ACHN (cell line): ENCODE results near the gene PSTK.
A peak's percentile ranks its signal among the peaks of the same experiment; 100 is the strongest.

Experiments used
- DNase-seq: peaks from one replicate; pipeline ENCODE4 v3.0.0-alpha.2; 2015
- in situ Hi-C: cut with HindIII; loops from 2 replicates; pipeline ENCODE4 v1.10.0; 2017; ENCODE audit warnings: low sequenced_read_pairs, low pct_ligation_motif_present, low pct_unique_long_range_greater_than_20kb

PSTK gene

DNA sequence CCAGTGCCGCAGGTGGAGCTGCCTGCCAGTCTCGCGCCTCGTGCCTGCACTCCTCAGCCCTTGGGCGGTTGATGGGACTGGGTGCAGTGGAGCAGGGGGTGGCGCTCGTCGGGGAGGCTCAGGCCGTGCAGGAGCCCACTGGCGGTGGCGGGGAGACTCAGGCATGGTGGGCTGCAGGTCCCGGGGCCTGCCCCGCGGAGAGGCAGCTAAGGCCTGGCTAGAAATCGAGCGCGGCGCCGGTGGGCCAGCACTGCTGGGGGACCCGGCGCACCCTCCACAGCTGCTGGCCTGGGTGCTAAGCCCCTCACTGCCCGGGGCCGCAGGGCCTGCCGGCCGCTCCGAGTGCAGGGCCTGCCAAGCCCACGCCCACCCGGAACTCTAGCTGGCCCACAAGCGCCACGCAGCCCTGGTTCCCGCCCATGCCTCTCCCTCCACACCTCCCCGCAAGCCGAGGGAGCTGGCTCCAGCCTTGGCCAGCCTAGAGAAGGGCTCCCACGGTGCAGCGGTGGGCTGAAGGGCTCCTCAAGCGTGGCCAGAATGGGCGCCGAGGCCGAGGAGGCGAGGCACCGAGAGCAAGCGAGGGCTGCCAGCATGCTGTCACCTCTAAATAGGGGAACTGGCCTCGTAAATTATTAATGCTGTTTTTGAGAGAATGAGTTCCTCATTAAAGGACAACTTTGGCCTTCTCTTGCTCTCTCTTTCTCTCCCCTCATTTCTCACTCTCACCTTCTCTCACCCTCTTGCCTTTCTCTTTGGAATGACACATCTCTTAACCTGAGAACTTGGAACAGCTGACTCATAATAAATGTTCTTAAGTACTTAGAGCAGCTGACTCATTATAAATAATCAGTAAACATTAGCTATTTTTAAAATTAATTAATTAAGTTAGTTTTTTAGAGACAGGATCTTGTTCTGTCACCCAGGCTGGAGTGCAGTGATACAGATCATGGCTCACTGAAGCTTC lies 33.5 kb downstream of the PSTK start:
- no peak for DNase-seq
- in situ Hi-C loops = no loop called here

DNA sequence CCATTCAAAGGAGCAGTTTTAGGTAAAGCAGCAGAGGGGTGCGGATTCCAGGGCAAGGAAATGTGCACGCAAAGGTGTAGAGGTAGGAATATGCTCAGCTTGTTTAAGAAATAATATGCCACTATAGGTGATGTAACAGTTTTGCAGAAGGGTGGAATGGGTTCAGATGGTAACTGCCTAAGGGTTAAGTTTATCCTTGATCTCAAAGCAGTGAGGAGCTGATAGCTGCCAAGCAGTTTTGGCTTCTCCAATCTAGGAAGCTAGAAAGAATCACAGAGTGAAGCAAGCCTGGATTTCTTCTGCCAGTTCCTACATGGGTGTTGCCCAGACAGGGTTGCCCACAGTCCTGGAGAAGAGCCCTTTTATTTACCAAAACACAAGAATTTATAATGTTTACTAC lies 34.6 kb downstream of the PSTK start:
- in situ Hi-C loops = no loop called here
- DNase-seq = no peak

DNA sequence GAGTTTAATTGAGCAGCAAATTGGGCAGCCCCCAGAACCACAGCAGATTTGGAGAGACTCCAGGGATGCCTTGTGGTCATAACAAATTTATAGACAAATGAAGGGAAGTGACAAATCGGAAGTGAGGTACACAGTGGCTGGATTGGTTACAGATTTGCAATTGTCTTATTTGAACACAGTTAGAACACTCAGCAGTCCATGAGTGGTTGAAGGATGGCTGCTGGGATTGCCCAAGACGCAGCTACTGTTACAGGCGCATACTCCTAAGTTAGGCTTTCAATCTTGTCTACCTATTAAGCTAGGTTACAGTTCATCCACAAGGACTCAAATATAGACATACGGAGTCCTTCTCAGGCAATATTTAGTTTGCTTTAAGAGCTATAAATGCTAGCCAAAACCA lies 36.0 kb downstream of the PSTK start:
- no peak for DNase-seq
- in situ Hi-C loops = no loop called here

DNA sequence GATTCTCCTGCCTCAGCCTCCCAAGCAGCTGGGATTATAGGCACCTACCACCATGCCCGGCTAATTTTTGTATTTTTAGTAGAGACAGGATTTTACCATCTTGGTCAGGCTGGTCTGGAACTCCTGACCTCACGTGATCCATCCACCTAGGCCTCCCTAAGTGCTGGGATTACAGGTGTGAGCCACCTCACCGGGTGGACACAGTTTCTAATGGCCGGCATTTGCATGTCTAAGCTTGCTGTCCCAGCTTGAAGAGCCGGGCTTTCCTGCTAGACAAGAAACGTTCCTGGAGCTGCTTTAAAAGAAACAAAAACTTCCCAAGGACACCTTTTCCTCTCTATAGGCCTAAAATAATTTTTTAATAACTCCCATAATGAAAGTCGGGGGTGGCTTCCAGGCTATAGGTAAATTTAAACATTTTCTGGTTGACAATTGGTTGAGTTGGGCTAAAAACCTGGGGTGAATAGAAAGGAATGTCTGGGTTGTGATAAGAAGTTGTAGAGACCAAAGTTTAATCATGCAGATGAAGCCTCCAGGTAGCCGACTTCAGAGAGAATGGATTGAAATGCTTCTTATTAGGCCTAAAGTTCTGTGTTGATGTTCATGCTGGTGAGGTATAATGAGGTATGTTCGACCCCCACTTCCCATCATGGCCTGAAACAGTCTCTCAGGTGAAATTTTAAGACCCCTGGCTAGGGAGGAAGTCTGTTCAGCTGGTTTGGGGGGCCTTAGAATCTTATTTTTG lies 37.4 kb downstream of the PSTK start:
- no peak for DNase-seq

GRCh38 chr10:123018531-123018930 lies 38.3 kb downstream of the PSTK start:
- no peak for DNase-seq
- in situ Hi-C loops = no loop called here

More for the DNA sequence above, 37.4 kb downstream of the PSTK start:
- in situ Hi-C loops = no loop called here

DNA sequence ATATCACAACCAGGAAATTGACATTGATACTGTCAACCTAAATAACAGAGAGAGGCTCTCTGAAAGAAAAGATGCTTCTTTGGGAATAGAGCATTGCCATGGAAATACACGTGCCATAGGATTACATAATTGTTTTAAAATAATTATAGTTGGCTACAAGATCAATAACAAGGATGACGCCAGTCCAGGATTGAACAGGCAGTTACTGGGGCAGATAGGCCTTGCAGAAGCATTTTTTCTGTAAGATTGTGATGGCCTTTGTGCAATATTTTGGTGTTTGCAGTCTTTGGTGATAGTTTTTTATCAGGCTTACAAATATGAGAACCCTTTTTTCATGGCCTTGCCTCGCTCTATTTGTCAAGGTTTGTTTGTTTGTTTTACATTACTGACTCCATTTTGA lies 39.1 kb downstream of the PSTK start:
- DNase-seq = no peak
- in situ Hi-C loops = no loop called here

DNA sequence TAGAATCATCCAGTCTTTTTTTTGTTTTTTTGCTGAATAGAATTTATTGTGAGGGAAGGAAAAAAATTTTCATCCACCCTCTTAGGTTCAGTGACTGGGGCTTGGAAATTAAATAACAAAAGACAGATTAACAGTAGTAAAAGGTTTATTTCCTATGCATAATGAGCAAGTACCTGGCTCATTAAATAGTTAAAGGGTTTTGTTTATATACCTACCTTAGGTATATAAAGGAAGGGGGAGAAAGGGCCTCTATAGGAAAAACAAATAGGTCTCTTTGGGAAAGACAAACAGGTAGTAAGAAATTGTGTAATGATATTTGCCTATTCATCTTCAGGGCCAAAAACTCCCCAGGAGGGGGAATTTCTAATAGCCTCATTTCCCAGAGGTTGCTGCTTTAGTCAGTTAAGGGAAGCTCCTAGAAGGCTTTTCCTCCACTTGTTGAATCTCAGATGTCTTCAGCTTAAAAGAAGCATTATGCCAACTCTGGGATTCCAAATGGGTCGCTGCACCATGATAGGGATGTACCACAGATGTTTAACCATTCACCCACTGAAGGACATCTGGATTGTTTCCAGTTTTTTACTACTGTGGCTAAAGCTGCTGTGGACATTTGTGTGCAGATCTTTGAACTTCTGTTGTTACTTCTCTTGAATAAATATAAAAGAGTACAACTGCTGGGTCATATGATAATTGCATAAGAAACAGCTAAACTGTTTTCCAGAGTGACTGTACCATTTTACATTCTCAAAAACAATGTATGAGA lies 39.9 kb downstream of the PSTK start:
- in situ Hi-C loops = no loop called here

DNA sequence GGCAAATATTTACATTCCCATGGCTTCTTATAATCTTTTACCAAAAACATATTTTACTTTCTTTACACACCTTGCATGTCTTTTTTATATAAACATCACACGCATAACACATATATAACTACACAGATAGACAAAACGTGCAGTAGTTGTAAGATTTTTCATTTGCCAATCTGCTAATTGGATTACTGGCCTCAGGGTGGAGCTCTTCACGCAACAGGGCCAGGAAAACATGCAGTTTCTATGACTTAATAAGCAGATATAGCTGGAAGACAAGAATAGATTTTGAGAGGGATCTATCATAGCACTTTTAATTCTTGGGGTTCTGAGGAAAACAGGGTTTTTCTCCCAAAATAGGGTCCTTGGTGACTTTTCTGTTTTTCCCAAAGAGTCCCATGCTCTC lies 41.3 kb downstream of the PSTK start:
- peak; percentile 32 for DNase-seq
- in situ Hi-C loops = no loop called here

More for the DNA sequence above, 39.9 kb downstream of the PSTK start:
- no peak for DNase-seq

- in situ Hi-C loops = no loop called here
- DNase-seq = no peak
Observed at GRCh38 chr10:123024540-123024939, 44.3 kb downstream of the PSTK start.

DNA sequence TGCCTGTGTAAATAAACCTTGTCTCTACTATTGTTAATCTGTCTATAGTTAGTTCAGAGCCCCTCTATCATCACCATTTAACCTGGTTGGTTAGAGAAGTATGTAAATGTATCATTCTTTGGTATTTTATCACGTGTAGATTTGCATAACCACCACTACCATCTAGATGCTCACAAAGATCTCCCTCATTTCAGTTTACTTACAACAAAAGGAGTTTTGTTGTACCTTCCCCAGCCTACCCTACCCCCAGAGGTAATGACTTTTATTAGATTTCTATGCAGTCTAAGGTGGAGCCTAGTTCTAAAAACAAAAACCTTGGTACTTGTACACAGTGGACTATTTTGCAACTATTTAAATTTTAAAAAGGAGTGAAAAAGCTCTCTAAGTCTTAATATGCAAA lies 46.1 kb downstream of the PSTK start:
- in situ Hi-C loops = no loop called here
- no peak for DNase-seq

GRCh38 chr10:123027861-123028260 lies 47.7 kb downstream of the PSTK start:
- in situ Hi-C loops = no loop called here
- DNase-seq = no peak

- in situ Hi-C loops = no loop called here
- DNase-seq = no peak
Observed at GRCh38 chr10:123031124-123031523, 50.9 kb downstream of the PSTK start.

- in situ Hi-C loops = no loop called here
- no peak for DNase-seq
Observed at GRCh38 chr10:123034332-123034731, 54.1 kb downstream of the PSTK start.

GRCh38 chr10:123035467-123036086 lies 55.4 kb downstream of the PSTK start:
- in situ Hi-C loops = no loop called here
- no peak for DNase-seq

DNA sequence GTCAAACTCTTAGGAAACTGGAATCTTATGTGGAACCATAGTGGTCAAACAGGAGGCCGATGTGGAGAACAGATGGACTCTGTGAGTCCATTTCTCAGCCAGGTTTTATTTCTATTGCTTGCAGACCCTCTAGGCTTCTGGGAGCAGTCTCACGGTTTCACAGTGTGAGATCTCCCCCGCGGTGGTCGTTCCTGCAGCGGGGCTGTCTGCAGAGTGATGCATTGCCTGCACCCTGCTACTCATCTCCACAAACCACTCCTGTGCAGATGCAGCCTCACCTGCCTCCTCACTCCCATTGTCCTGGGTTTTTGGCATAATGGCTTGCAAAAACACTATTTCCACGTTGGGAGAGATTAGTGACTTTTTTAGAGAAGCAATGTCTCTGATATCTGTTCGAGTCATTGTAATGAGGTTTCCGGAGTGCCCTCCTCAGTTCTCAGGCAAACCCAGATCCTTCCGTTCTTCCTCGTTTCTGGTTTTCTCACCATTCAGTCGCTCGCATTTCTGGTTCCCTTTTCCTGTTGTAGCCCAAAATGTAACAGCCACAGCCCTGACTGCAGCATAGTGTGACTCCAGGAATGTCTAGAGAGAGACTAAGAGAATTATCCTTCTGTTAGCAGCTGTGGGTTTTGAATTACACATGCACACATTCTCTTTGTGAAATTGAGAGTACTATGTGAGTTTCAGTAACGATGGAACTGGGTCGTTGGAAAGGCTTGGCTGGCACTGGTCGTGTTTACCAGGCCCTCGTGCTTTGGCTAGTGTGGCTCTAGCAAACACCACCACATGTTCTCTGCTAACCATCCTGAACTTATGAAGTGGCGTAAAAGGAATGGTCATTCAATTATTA lies 58.8 kb downstream of the PSTK start:
- no peak for DNase-seq
- in situ Hi-C loops = no loop called here

GRCh38 chr10:123039632-123039930 lies 59.4 kb downstream of the PSTK start:
- in situ Hi-C loops = no loop called here
- DNase-seq = no peak
